ENCODE measurements around the gene CDC14A. TPM values are rescaled to one million over a fixed set of nuclear protein-coding genes. Genes with fewer than 3 reads are reported as not detected.

The CDC14A gene
- total and polyA plus RNA-seq, 2 of the 8 experiments (the other 6 are each of a cell fraction or from before 2014, with no cell fraction given): 3.2 to 8.9 TPM

DNA sequence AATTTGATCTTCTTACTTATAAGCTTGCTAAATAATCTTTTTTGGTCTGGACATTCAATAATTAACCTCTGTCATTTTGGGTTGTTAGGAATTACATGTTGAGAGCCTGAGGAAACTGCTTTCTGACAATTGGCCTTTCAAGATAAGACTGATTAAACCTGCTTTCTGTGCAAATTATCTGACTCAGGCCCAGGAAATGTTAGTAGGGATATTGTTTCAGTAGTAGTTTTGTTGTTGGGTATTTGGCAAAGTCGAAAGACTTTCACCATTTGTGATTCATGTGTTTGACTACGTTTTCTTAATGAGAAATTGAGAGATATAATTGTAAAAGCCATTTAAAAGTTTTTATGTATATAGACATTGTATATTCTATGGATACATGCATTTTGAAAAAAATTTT, 104.6 kb downstream of the CDC14A start (continued):
- TF ChIP-seq ZNF274 (IDR thresholded peaks at IDR 0.05; ENCODE audit: borderline replicate concordance, extremely low read depth, low read length) (no peak), GABPA (IDR thresholded peaks at IDR 0.05; ENCODE audit: borderline replicate concordance, insufficient read depth, low read length) (no peak), SAP30 (IDR thresholded peaks at IDR 0.05; ENCODE audit: insufficient read depth, insufficient replicate concordance, low read length) (no peak), YY1 (IDR thresholded peaks at IDR 0.05; ENCODE audit: low read depth, low read length) (no peak)

Data from H1 (cell line).